ENCODE measurements around the gene CD300H. TPM values are rescaled to one million over a fixed set of nuclear protein-coding genes. Genes with fewer than 3 reads are reported as not detected.
A peak's percentile ranks its signal among the peaks of the same experiment; 100 is the strongest.

CD300H gene
- total RNA-seq, 4 donors from 2014 or later: not detected

DNA sequence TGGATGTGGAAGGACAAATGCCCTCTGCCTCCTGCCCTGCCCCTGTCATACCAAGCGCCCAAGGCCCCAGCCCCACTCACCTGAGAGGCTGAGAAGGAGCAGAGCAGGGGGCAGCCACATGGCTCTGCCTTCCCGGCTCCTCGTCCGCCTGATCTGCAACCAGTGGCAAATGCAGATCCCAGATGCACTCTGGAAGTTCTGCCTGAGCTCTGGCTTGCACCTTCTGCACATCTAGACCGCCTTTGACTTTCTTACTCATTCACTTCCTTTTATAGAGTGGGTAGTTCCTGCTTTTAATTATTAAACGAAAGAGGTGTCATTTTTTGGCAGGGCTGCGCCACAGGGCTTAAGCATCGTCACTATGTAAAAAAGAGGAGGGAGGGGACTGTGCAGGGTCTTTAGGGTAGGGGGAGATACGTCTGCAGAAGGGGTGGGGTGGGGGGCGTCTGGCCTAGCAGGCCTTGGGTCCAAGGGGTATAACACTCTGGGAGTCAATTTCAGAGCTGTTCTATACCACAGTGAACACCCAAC, 36.0 kb downstream of the CD300H start, which contains the start of gene CD300LB:
Gene CD300LB (minus strand): TSS at position 245 of the 531 bp plus-strand sequence. CDS start 125 bp downstream, at position 120.
- Histone ChIP-seq H3K4me3 (no peak within 1 kb of the TSS), H3K27ac (no peak within 1 kb of the TSS), H3K36me3 (no peaks in the 10 kb centered on the region), H3K4me1 (no peaks in the 10 kb centered on the region), H3K9me3 (no peaks in the 10 kb centered on the region), H3K27me3 (peaks cover 6% of the 10 kb centered on the region)
- peak; percentile 38 to 48 for DNase-seq (ENCODE audit: low spot score in 2 of 2)
- 61% methylated on average over 10 of the region's 10 CpGs for WGBS
- TF ChIP-seq POLR2A (IDR thresholded peaks at IDR 0.05): no peak
- TF ChIP-seq, protein P1, sequence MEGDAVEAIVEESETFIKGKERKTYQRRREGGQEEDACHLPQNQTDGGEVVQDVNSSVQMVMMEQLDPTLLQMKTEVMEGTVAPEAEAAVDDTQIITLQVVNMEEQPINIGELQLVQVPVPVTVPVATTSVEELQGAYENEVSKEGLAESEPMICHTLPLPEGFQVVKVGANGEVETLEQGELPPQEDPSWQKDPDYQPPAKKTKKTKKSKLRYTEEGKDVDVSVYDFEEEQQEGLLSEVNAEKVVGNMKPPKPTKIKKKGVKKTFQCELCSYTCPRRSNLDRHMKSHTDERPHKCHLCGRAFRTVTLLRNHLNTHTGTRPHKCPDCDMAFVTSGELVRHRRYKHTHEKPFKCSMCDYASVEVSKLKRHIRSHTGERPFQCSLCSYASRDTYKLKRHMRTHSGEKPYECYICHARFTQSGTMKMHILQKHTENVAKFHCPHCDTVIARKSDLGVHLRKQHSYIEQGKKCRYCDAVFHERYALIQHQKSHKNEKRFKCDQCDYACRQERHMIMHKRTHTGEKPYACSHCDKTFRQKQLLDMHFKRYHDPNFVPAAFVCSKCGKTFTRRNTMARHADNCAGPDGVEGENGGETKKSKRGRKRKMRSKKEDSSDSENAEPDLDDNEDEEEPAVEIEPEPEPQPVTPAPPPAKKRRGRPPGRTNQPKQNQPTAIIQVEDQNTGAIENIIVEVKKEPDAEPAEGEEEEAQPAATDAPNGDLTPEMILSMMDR (IDR thresholded peaks at IDR 0.05): no peak
- TF ChIP-seq EP300 (IDR thresholded peaks at IDR 0.05): no peak
- TF ChIP-seq POLR2AphosphoS5 (IDR thresholded peaks at IDR 0.05): no peak

DNA sequence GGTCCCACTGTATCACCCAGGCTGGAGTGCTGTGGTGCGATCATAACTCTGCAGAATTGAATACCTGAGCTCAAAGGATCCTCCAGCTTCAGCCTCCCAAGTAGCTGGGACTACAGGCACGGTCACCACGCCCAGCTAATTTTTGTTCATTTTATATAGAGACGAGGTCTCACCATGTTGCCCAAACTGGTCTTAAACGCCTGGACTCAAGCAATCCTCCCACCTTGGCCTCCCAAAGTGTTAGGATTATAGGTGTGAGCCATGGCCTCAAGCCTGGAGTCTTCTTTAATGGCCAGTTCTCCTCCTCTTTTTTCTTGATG, 36.5 kb downstream of the CD300H start:
- Histone ChIP-seq H3K4me3 (no peak overlapping the region), H3K27ac (no peak overlapping the region), H3K9me3 (no peaks in the 10 kb centered on the region), H3K27me3 (peaks cover 6% of the 10 kb centered on the region), H3K4me1 (no peaks in the 10 kb centered on the region), H3K36me3 (no peaks in the 10 kb centered on the region)
- WGBS: 72% methylated on average over 5 of the region's 5 CpGs
- no peak for TF ChIP-seq EP300 (IDR thresholded peaks at IDR 0.05)
- TF ChIP-seq POLR2A (IDR thresholded peaks at IDR 0.05): no peak
- no peak for TF ChIP-seq POLR2AphosphoS5 (IDR thresholded peaks at IDR 0.05)
- DNase-seq (ENCODE audit: low spot score in 2 of 2): peak in 1 of 2 donors; percentile 15

DNA sequence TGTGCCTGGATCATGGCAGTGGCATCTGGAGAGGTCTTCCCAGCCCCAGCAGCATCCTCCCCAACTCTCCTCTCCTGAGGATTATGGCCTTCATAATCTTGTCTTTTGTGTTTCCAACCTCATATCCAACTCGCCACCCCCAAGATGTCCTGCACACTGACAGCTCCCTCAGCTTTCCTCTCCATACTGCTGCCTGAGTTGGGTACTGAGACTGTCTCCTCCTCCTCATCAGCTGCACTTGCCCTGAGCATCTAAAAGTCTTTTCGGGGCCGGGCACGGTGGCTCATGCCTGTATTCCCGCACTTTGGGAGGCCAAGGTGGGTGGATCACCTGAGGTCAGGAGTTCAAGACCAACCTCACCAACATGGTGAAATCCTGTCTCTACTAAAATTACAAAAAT, 38.1 kb downstream of the CD300H start:
- Histone ChIP-seq H3K4me3 (no peak overlapping the region), H3K27me3 (peaks cover 3% of the 10 kb centered on the region), H3K36me3 (no peaks in the 10 kb centered on the region), H3K27ac (no peak overlapping the region), H3K9me3 (no peaks in the 10 kb centered on the region), H3K4me1 (no peaks in the 10 kb centered on the region)
- WGBS: 90% methylated on average over 5 of the region's 5 CpGs
- DNase-seq (ENCODE audit: low spot score in 2 of 2): peak; percentile 33 to 53
- TF ChIP-seq, protein P1 (IDR thresholded peaks at IDR 0.05): no peak
- TF ChIP-seq POLR2AphosphoS5 (IDR thresholded peaks at IDR 0.05): no peak
- no peak for TF ChIP-seq EP300 (IDR thresholded peaks at IDR 0.05)
- TF ChIP-seq POLR2A (IDR thresholded peaks at IDR 0.05): no peak

DNA sequence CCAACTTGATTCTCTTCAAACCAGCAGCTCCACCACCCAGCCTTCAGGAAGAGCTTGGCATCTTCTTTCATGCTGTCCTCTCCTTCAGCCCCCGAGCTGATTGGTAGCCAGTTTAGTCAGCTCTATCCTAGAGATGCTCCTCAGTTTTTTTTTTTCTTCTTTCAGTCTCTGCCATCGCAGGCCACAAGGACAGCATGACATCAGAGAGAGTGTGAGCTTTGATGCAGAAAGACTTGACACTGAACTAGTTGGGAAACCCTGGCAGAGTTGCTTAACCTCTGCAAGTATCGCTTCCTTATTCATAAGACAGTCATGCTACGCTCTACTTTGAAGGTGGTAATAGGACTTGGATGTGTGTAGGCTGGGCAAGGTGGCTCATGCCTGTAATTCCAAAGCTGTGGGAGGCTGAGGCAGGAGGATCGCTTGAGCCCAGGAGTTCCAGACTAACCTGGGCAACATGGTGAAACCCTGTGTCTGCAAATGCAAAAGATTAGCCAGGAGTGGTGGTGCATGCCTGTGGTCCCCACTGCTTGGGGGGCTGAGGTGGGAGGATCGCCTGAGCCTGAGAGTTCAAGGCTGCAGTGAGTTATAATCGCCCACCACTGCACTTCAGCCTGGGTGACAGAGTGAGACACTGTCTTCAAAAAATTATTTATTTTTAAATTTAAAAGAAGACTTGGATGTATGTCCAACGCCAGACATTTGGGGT, 38.7 kb downstream of the CD300H start:
- no peak overlapping the region for H3K27ac ChIP-seq

DNA sequence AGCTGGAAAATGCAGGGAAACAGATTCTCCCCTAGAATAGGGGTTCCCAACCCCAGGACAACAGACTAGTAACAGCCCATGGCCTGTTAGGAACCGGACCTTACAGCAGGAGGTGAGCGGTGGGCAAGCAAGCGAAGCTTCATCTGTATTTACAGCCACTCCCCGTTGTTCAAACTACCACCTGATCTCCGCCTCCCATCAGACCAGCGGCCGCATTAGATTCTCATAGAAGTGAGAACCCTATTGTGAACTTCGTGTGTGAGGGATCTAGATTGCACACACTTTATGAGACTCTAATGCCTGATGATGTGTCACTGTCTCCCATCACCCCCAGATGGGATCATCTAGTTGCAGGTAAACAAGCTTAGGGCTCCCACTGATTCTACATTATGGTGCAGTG, 39.6 kb downstream of the CD300H start:
- WGBS: 91% methylated on average over 8 of the region's 8 CpGs
- Histone ChIP-seq H3K27me3 (peaks cover 2% of the 10 kb centered on the region), H3K4me1 (no peaks in the 10 kb centered on the region), H3K9me3 (no peaks in the 10 kb centered on the region), H3K36me3 (no peaks in the 10 kb centered on the region), H3K27ac (no peak overlapping the region), H3K4me3 (no peak overlapping the region)
- no peak for TF ChIP-seq EP300 (IDR thresholded peaks at IDR 0.05)
- no peak for TF ChIP-seq POLR2AphosphoS5 (IDR thresholded peaks at IDR 0.05)
- TF ChIP-seq POLR2A (IDR thresholded peaks at IDR 0.05): no peak
- TF ChIP-seq, protein P1 (IDR thresholded peaks at IDR 0.05): no peak
- DNase-seq (ENCODE audit: low spot score in 2 of 2): peak; percentile 29

More for the DNA sequence above, 38.7 kb downstream of the CD300H start:
- peak; percentile 41 to 43 for DNase-seq (ENCODE audit: low spot score in 2 of 2)
- 74% methylated on average over 8 of the region's 8 CpGs for WGBS
- H3K4me1 ChIP-seq: no peaks in the 10 kb centered on the region
- H3K9me3 ChIP-seq: no peaks in the 10 kb centered on the region
- no peak overlapping the region for H3K4me3 ChIP-seq
- TF ChIP-seq, protein P1 (IDR thresholded peaks at IDR 0.05): no peak
- TF ChIP-seq POLR2A (IDR thresholded peaks at IDR 0.05) (no peak), EP300 (IDR thresholded peaks at IDR 0.05) (no peak), POLR2AphosphoS5 (IDR thresholded peaks at IDR 0.05) (no peak)
- H3K27me3 ChIP-seq: peaks cover 2% of the 10 kb centered on the region
- H3K36me3 ChIP-seq: no peaks in the 10 kb centered on the region
